Mononuclear cell (primary cell): ENCODE results near the gene CHMP2A. TPM values are rescaled to one million over a fixed set of nuclear protein-coding genes. Genes with fewer than 3 reads are reported as not detected.
"Not testable (repeated sequence)": the region's sequence is repeated elsewhere in the genome, so short reads cannot be mapped to it uniquely, and the experiment has no call there.

Source experiments
- H3K27me3 ChIP-seq: 2 replicates; pipeline ENCODE4 v1.6.0; 2011; ENCODE audit warnings: low read length, control low read depth; ENCODE audit not compliant: insufficient read depth
- H3K4me1 ChIP-seq: 2 replicates; pipeline ENCODE4 v1.5.1; 2011; ENCODE audit warnings: mild to moderate bottlenecking, low read length, control low read depth; ENCODE audit not compliant: insufficient read depth
- H3K4me3 ChIP-seq: 2 replicates; pipeline ENCODE4 v1.5.1; 2011; ENCODE audit warnings: mild to moderate bottlenecking, low read length, moderate library complexity
- H3K9me3 ChIP-seq: 2 replicates; pipeline ENCODE4 v1.5.1; 2011; ENCODE audit warnings: low read depth, mild to moderate bottlenecking, control low read depth, low read length
- total RNA-seq: library from RNA; depleted of rRNA; stranded (reverse); fragments of >200 nt; gene quantifications from one replicate; pipeline ENCODE4 v1.2.3, GENCODE V29; 2012

CHMP2A gene
- total RNA-seq, 1 donor: 32.7 TPM

- Histone ChIP-seq H3K9me3 (no peaks in the 10 kb centered on the region), H3K4me1 (peaks cover 31% of the 10 kb centered on the region), H3K4me3 (no peak overlapping the region), H3K27me3 (no peaks in the 10 kb centered on the region)
Measured at GRCh38 chr19:58551123-58551497, 3.8 kb downstream of the CHMP2A start.

GRCh38 chr19:58550362-58551122 lies 4.4 kb downstream of the CHMP2A start:
- H3K4me1 ChIP-seq: peaks cover 33% of the 10 kb centered on the region
- H3K27me3 ChIP-seq: no peaks in the 10 kb centered on the region
- no peak overlapping the region for H3K4me3 ChIP-seq
- no peaks in the 10 kb centered on the region for H3K9me3 ChIP-seq

GRCh38 chr19:58549664-58550361 lies 5.1 kb downstream of the CHMP2A start:
- no peak overlapping the region for H3K4me3 ChIP-seq
- H3K4me1 ChIP-seq: peaks cover 34% of the 10 kb centered on the region

GRCh38 chr19:58548859-58549663 lies 5.8 kb downstream of the CHMP2A start:
- no peaks in the 10 kb centered on the region for H3K9me3 ChIP-seq
- no peaks in the 10 kb centered on the region for H3K27me3 ChIP-seq
- no peak overlapping the region for H3K4me3 ChIP-seq
- peaks cover 27% of the 10 kb centered on the region for H3K4me1 ChIP-seq

More at GRCh38 chr19:58549664-58550361, 5.1 kb downstream of the CHMP2A start:
- H3K27me3 ChIP-seq: no peaks in the 10 kb centered on the region
- H3K9me3 ChIP-seq: no peaks in the 10 kb centered on the region

GRCh38 chr19:58547323-58548312 lies 7.3 kb downstream of the CHMP2A start:
- H3K9me3 ChIP-seq: no peaks in the 10 kb centered on the region
- H3K27me3 ChIP-seq: no peaks in the 10 kb centered on the region
- H3K4me3 ChIP-seq: no peak overlapping the region
- H3K4me1 ChIP-seq: peaks cover 26% of the 10 kb centered on the region

- peak overlapping the region; percentile 76 for H3K4me3 ChIP-seq
- H3K9me3 ChIP-seq: no peaks in the 10 kb centered on the region
- H3K4me1 ChIP-seq: peaks cover 26% of the 10 kb centered on the region
Measured at GRCh38 chr19:58546019-58546530, 8.8 kb downstream of the CHMP2A start.

GRCh38 chr19:58545286-58546018 lies 9.5 kb downstream of the CHMP2A start:
- Histone ChIP-seq H3K9me3 (no peaks in the 10 kb centered on the region), H3K4me3 (peak overlapping the region; percentile 76), H3K27me3 (no peaks in the 10 kb centered on the region), H3K4me1 (peaks cover 26% of the 10 kb centered on the region)

More at GRCh38 chr19:58546019-58546530, 8.8 kb downstream of the CHMP2A start:
- H3K27me3 ChIP-seq: no peaks in the 10 kb centered on the region

- H3K9me3 ChIP-seq: no peaks in the 10 kb centered on the region
- peaks cover 26% of the 10 kb centered on the region for H3K4me1 ChIP-seq
- peak overlapping the region; percentile 76 for H3K4me3 ChIP-seq
- no peaks in the 10 kb centered on the region for H3K27me3 ChIP-seq
Measured at GRCh38 chr19:58544591-58545285, 10.2 kb downstream of the CHMP2A start.

- Histone ChIP-seq H3K4me3 (peak within 1 kb of the TSS; percentile 76), H3K9me3 (no peaks in the 10 kb centered on the region), H3K4me1 (peaks cover 32% of the 10 kb centered on the region), H3K27me3 (peaks cover 2% of the 10 kb centered on the region)
Measured at GRCh38 chr19:58543826-58544590, 10.9 kb downstream of the CHMP2A start, which contains the start of gene TRIM28. TSS of gene TRIM28 (plus strand) at chr19:58544064. CDS start at chr19:58544758, 694 bp downstream.

GRCh38 chr19:58542641-58543372 lies 12.1 kb downstream of the CHMP2A start:
- not testable (repeated sequence) for H3K27me3 ChIP-seq, H3K4me3 ChIP-seq, H3K9me3 ChIP-seq
- peaks cover 44% of the 10 kb centered on the region for H3K4me1 ChIP-seq

- H3K9me3 ChIP-seq, H3K27me3 ChIP-seq, H3K4me3 ChIP-seq: not testable (repeated sequence)
- peaks cover 29% of the 10 kb centered on the region for H3K4me1 ChIP-seq
Measured at GRCh38 chr19:58539169-58539559, 15.7 kb downstream of the CHMP2A start.
